Testis (tissue), 3 donors: ENCODE measurements around the gene FRS3. TPM values are rescaled to one million over a fixed set of nuclear protein-coding genes. Genes with fewer than 3 reads are reported as not detected.

ENCODE experiments used
- DNase-seq: peaks from one replicate; pipeline ENCODE4 v3.0.0-alpha.2; 2019
- H3K27ac ChIP-seq, 2 donors: fragments of 200-600 bp; sonication (generic); one replicate each; pipeline ENCODE4 v1.5.1; 2019
- H3K27me3 ChIP-seq: fragments of 200-600 bp; sonication (generic); one replicate; pipeline ENCODE4 v1.5.1; 2019
- H3K36me3 ChIP-seq: fragments of 200-600 bp; sonication (generic); one replicate; pipeline ENCODE4 v1.5.1; 2017; ENCODE audit warnings: low read depth; ENCODE audit errors: missing control alignments
- H3K4me1 ChIP-seq: fragments of 200-600 bp; sonication (generic); one replicate; pipeline ENCODE4 v1.5.1; 2019
- H3K4me3 ChIP-seq, 2 donors: fragments of 200-600 bp; sonication (generic); one replicate each; pipeline ENCODE4 v1.5.1; 2017 to 2019
- H3K9me3 ChIP-seq: fragments of 200-600 bp; sonication (generic); one replicate; pipeline ENCODE4 v1.5.1; 2017
- CTCF ChIP-seq, 3 experiments: fragments of 450-650 bp in 2 of 3; fragments of 200-600 bp in 1 of 3; sonication (generic) in 1 of 3; IDR thresholded peaks; one replicate each; pipeline ENCODE4 v1.5.1; 2016 to 2019; ENCODE audit warnings: antibody characterized with exemption in 3 of 3, mild to moderate bottlenecking in 2 of 3, moderate library complexity in 1 of 3
- POLR2A ChIP-seq: fragments of 450-650 bp; IDR thresholded peaks from one replicate; pipeline ENCODE4 v1.6.1; 2017; ENCODE audit warnings: antibody characterized with exemption, mild to moderate bottlenecking, moderate library complexity
- WGBS, 2 donors: methylation state at CpG; one replicate each; pipeline ENCODE4 v1.1.5; 2018; 5-methylcytosine and 5-hydroxymethylcytosine counted together
- intact Hi-C: fragments of 100-400 bp; cut with DNase I; formaldehyde crosslinking; loops from one replicate; pipeline ENCODE4 v1.15.1; 2023; ENCODE audit warnings: low total_unique reads
- polyA plus RNA-seq: library from polyadenylated mRNA; stranded (reverse); fragments of 350-450 nt; fragmentation: Illumina TruSeq; extraction: RNeasy Lipid Tissue Mini Kit (QIAGEN cat#74804); gene quantifications from one replicate; pipeline ENCODE4 v1.2.3, GENCODE V29; 2014; ENCODE audit warnings: low read depth, low replicate concordance; ENCODE audit not compliant: insufficient read depth
- total RNA-seq, 2 donors: library from RNA; depleted of rRNA; stranded (reverse); fragments of >200 nt; gene quantifications; one replicate each; pipeline ENCODE4 v1.2.3, GENCODE V29; 2016

FRS3 gene
- total and polyA plus RNA-seq, 3 donors from 2014 or later: 33.4 to 39.3 (median 34.1) TPM

DNA sequence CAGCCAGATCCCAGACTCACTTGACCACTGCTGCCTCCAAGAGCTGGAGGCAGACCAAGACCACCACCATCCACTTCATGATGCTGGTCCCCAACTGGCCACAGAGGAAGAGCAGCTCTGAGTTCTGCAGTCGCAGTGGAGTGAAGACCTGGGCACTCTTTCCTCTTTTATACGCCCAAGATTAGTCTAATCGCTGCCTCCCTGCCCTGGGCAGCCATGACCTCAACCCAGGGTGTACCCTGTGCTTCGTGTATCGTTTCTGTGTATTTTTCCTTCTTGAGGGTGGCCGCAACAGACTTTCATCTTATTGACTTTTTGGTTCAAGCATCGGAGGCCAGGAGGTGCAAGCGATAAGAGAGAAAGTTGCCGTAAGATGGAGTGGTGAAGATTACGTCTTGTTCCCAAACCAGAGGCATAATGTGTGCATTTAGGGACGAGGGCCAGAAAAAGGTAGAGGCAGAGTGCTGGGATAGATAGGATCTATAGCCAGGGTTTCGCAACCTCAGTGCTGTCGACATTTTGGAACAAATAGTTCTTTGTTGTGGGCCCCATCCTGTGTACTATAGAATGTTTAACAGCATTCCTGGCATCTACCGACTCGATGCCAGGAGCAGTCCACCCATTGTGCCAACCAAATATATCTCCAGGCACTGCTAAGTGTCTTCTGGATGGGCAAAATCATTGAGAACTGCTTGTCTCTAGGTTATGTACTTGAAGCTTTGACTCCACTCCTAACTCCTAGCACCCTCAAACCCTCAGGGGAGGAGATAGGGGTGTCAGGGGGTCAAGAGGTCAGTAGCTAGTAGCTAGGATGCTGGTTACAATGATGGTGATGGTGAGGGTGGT is 32.2 kb downstream of the FRS3 start, which contains the start of gene PGC:
TSS of gene PGC (minus strand) at position 142 of the 846 bp plus-strand sequence. CDS start at position 79, 63 bp downstream.
- intact Hi-C loops: no loop called here
- TF ChIP-seq POLR2A (no peak), CTCF (IDR thresholded peaks at IDR 0.05) (no peak)
- no peaks in the 10 kb centered on the region for H3K4me1 ChIP-seq
- no peak within 1 kb of the TSS for H3K27ac ChIP-seq
- H3K27me3 ChIP-seq: no peaks in the 10 kb centered on the region
- no peak within 1 kb of the TSS for H3K4me3 ChIP-seq
- DNase-seq: no peak
- H3K36me3 ChIP-seq: no peaks in the 10 kb centered on the region
- H3K9me3 ChIP-seq: no peaks in the 10 kb centered on the region
- 92 to 93% methylated on average over 15 of the region's 15 CpGs for WGBS, 2 donors

- Histone ChIP-seq H3K9me3 (no peaks in the 10 kb centered on the region), H3K27ac (no peak overlapping the region), H3K36me3 (no peaks in the 10 kb centered on the region), H3K4me3 (no peak overlapping the region), H3K27me3 (no peaks in the 10 kb centered on the region), H3K4me1 (no peaks in the 10 kb centered on the region)
- no peak for DNase-seq
- intact Hi-C loops: no loop called here
- TF ChIP-seq CTCF (IDR thresholded peaks at IDR 0.05) (no peak), POLR2A (no peak)
- WGBS, 2 donors: 76 to 93% methylated on average over 10 of the region's 10 CpGs
Measured at GRCh38 chr6:41746107-41746506, 33.6 kb downstream of the FRS3 start.

- no peaks in the 10 kb centered on the region for H3K27me3 ChIP-seq
- DNase-seq: no peak
- intact Hi-C loops: no loop called here
- 89 to 93% methylated on average over 5 to 7 of the region's 7 CpGs for WGBS, 2 donors
- TF ChIP-seq CTCF (IDR thresholded peaks at IDR 0.05): no peak
- TF ChIP-seq POLR2A: no peak
- H3K4me3 ChIP-seq: no peak overlapping the region
- H3K4me1 ChIP-seq: no peaks in the 10 kb centered on the region
- no peaks in the 10 kb centered on the region for H3K9me3 ChIP-seq
- H3K36me3 ChIP-seq: no peaks in the 10 kb centered on the region
- no peak overlapping the region for H3K27ac ChIP-seq
Measured at GRCh38 chr6:41744236-41744787, 35.4 kb downstream of the FRS3 start.

DNA sequence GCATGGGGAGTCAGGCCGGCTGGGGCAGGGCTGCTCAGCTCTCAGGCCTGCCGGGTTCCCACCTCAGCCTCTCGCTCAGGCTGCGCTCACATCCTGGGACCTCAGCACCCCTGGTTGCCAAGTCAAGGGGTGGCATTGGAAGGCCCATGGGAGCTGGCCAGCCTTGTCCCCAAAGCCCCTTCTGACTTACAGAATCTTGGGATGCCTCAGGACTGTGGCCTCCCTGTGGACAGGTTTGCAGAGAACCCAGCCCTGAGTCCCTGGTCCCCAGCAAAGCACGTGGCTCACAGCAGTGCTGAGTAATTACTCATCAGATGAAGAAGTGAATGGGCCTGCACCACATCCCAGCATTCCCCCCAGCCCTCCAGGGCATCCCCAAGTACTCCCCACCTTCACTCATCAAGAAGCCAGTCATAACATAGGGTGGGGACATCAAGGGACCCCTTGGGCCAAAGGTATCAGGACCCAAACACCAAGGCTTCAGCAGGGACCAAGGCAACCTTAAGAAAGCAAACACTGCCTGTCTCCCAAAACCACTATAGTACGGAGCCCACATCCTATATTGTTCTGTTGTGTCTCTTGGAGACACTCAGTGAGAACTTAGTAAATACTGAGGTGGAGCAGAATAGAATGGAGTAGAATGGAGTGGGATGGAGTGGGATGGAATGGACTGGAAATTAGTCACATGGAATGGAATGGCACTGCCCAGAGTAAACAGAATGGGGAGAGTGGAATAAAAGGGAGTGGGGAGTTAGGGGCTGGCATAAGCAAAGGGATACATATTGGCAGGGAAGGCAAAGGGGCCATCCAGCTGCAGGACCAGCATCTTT is 36.1 kb downstream of the FRS3 start:
- TF ChIP-seq CTCF (IDR thresholded peaks at IDR 0.05): no peak
- TF ChIP-seq POLR2A: no peak
- Histone ChIP-seq H3K4me1 (no peaks in the 10 kb centered on the region), H3K36me3 (no peaks in the 10 kb centered on the region), H3K27me3 (no peaks in the 10 kb centered on the region), H3K27ac (no peak overlapping the region), H3K9me3 (no peaks in the 10 kb centered on the region), H3K4me3 (no peak overlapping the region)
- WGBS, 2 donors: 88 to 91% methylated on average over 1 to 6 of the region's 6 CpGs
- intact Hi-C loops: no loop called here
- no peak for DNase-seq
